ENCODE data around the gene CENPW.

GRCh38 chr6:126300126-126300525, 39.8 kb upstream of the CENPW start:
- TF ChIP-seq POLR2AphosphoS5 (IDR thresholded peaks at IDR 0.05) (no peak), CTCF (IDR thresholded peaks at IDR 0.05) (no peak), POLR2A (IDR thresholded peaks at IDR 0.05) (no peak)

All from transverse colon (tissue), 4 donors.